ENCODE data around the gene TOM1L2. TPM values are rescaled to one million over a fixed set of nuclear protein-coding genes. Genes with fewer than 3 reads are reported as not detected.

TOM1L2 gene
- total and polyA plus RNA-seq, 4 experiments from 2014 or later = 1.6 to 63.1 (median 35.7) TPM

GRCh38 chr17:17842111-17842876 lies 129.9 kb downstream of the TOM1L2 start:
- H3K4me3 ChIP-seq (ENCODE audit: low read length in 2 of 2) = no peak overlapping the region
- peaks cover 26% of the 10 kb centered on the region for H3K4me1 ChIP-seq (ENCODE audit: insufficient read depth, low read length)
- intact Hi-C loops (cut with micrococcal nuclease) = no loop called here
- no peaks in the 10 kb centered on the region for H3K27me3 ChIP-seq (ENCODE audit: insufficient read depth, low read length)
- H3K27ac ChIP-seq (ENCODE audit: low read depth, low read length) = no peak overlapping the region
- Mint-ChIP-seq H3K4me1 (peaks cover 12 to 50% (median 32%) of the 10 kb centered on the region in 4 donors), H3K36me3 (no peaks in the 10 kb centered on the region), H3K27me3 (no peaks in the 10 kb centered on the region), H3K9me3 (no peaks in the 10 kb centered on the region), H3K27ac (peak overlapping the region in 4 of 7 donors; percentile 47 to 74 (median 53)), H3K4me3 (peak overlapping the region in 1 of 8 donors; percentile 15)
- ChIA-PET POLR2A (ENCODE audit: partially characterized antibody) (interaction anchor here (0.5 kb wide), 1 partner anchor 194 kb away, joined by 3 read pairs; no protein-coding TSS in a partner anchor), CTCF (ENCODE audit: partially characterized antibody) (interaction anchor here (1.5 kb wide), 1 partner anchor 31 kb away, joined by 4 read pairs; no protein-coding TSS in a partner anchor)
- no peaks in the 10 kb centered on the region for H3K9me3 ChIP-seq (ENCODE audit: control insufficient read depth in 1 of 2, low read length in 2 of 2)
- no peak for DNase-seq
- no peaks in the 10 kb centered on the region for H3K36me3 ChIP-seq (ENCODE audit: insufficient read depth, low read length)

- peaks cover 0 to 1% of the 10 kb centered on the region in 2 donors for H3K36me3 Mint-ChIP-seq
- H3K9me3 ChIP-seq (ENCODE audit: control insufficient read depth in 1 of 2, low read length in 2 of 2) = no peaks in the 10 kb centered on the region
- intact Hi-C loops (cut with micrococcal nuclease) = loop anchor here (2.0 kb wide), 1 partner anchor 19 kb away; no protein-coding TSS in a partner anchor
- no peaks in the 10 kb centered on the region for H3K36me3 ChIP-seq (ENCODE audit: insufficient read depth, low read length)
- CTCF ChIA-PET (ENCODE audit: partially characterized antibody) = interaction anchor here (1.5 kb wide), 1 partner anchor 30 kb away, joined by 4 read pairs; no protein-coding TSS in a partner anchor
- H3K27me3 Mint-ChIP-seq = no peaks in the 10 kb centered on the region
- H3K4me3 ChIP-seq (ENCODE audit: low read length in 2 of 2) = no peak overlapping the region
- no peaks in the 10 kb centered on the region for H3K27me3 ChIP-seq (ENCODE audit: insufficient read depth, low read length)
- H3K9me3 Mint-ChIP-seq = no peaks in the 10 kb centered on the region
- peaks cover 13 to 47% (median 34%) of the 10 kb centered on the region in 4 donors for H3K4me1 Mint-ChIP-seq
- POLR2A ChIA-PET (ENCODE audit: partially characterized antibody) = interaction anchor here (0.5 to 1.6 kb wide), 5 partner anchors 8 to 194 kb away, joined by 3 to 17 read pairs (median 4); no protein-coding TSS in a partner anchor
- H3K4me1 ChIP-seq (ENCODE audit: insufficient read depth, low read length) = peaks cover 30% of the 10 kb centered on the region
- peak in 1 of 5 donors; percentile 20 for DNase-seq
- no peak overlapping the region for H3K27ac ChIP-seq (ENCODE audit: low read depth, low read length)
- H3K4me3 Mint-ChIP-seq = peak overlapping the region in 2 of 8 donors; percentile 24 to 67
- H3K27ac Mint-ChIP-seq = peak overlapping the region in 2 of 7 donors; percentile 73 to 92
Measured at GRCh38 chr17:17841601-17842025, 130.6 kb downstream of the TOM1L2 start.

GRCh38 chr17:17840751-17841591 lies 131.2 kb downstream of the TOM1L2 start:
- intact Hi-C loops (cut with micrococcal nuclease) = loop anchor here (1.0 to 2.0 kb wide), 3 partner anchors 8 to 89 kb away; no protein-coding TSS in a partner anchor
- Histone ChIP-seq H3K9me3 (ENCODE audit: control insufficient read depth in 1 of 2, low read length in 2 of 2) (no peaks in the 10 kb centered on the region), H3K4me1 (ENCODE audit: insufficient read depth, low read length) (peaks cover 31% of the 10 kb centered on the region), H3K4me3 (ENCODE audit: low read length in 2 of 2) (peak overlapping the region in 1 of 2 donors; percentile 69), H3K36me3 (ENCODE audit: insufficient read depth, low read length) (no peaks in the 10 kb centered on the region), H3K27me3 (ENCODE audit: insufficient read depth, low read length) (no peaks in the 10 kb centered on the region), H3K27ac (ENCODE audit: low read depth, low read length) (peak overlapping the region; percentile 80)
- peaks cover 14 to 44% (median 33%) of the 10 kb centered on the region in 4 donors for H3K4me1 Mint-ChIP-seq
- H3K27me3 Mint-ChIP-seq = no peaks in the 10 kb centered on the region
- peak overlapping the region; percentile 24 to 81 (median 68) for H3K4me3 Mint-ChIP-seq
- H3K9me3 Mint-ChIP-seq = no peaks in the 10 kb centered on the region
- ChIA-PET POLR2A (ENCODE audit: partially characterized antibody) (interaction anchor here (0.6 to 1.6 kb wide), 9 partner anchors 8 to 159 kb away, joined by 3 to 17 read pairs (median 3); no protein-coding TSS in a partner anchor), CTCF (ENCODE audit: partially characterized antibody) (interaction anchor here (0.8 to 1.5 kb wide), 2 partner anchors 9 to 30 kb away, joined by 3 to 4 read pairs; no protein-coding TSS in a partner anchor)
- peak in 1 of 5 donors; percentile 39 for DNase-seq
- peaks cover 0 to 4% of the 10 kb centered on the region in 2 donors for H3K36me3 Mint-ChIP-seq
- H3K27ac Mint-ChIP-seq = peak overlapping the region; percentile 73 to 94 (median 92)

- H3K4me3 ChIP-seq (ENCODE audit: low read length in 2 of 2) = peak overlapping the region in 1 of 2 donors; percentile 69
- H3K36me3 Mint-ChIP-seq = peaks cover 0 to 4% of the 10 kb centered on the region in 2 donors
- H3K4me1 ChIP-seq (ENCODE audit: insufficient read depth, low read length) = peaks cover 41% of the 10 kb centered on the region
- H3K4me3 Mint-ChIP-seq = peak overlapping the region; percentile 69 to 83 (median 78)
- H3K27me3 Mint-ChIP-seq = no peaks in the 10 kb centered on the region
- intact Hi-C loops (cut with micrococcal nuclease) = loop anchor here (1.0 to 5.0 kb wide), 4 partner anchors 9 to 117 kb away; no protein-coding TSS in a partner anchor
- no peaks in the 10 kb centered on the region for H3K9me3 Mint-ChIP-seq
- H3K27me3 ChIP-seq (ENCODE audit: insufficient read depth, low read length) = no peaks in the 10 kb centered on the region
- ChIA-PET POLR2A (ENCODE audit: partially characterized antibody) (interaction anchor here (0.6 to 4.6 kb wide), 11 partner anchors 8 to 158 kb away, joined by 3 to 79 read pairs (median 4); no protein-coding TSS in a partner anchor), CTCF (ENCODE audit: partially characterized antibody) (interaction anchor here (0.8 kb wide), 1 partner anchor 10 kb away, joined by 3 read pairs; no protein-coding TSS in a partner anchor)
- H3K27ac ChIP-seq (ENCODE audit: low read depth, low read length) = peak overlapping the region; percentile 80
- peak; percentile 72 to 81 (median 78) for DNase-seq
- peaks cover 20 to 53% (median 42%) of the 10 kb centered on the region in 4 donors for H3K4me1 Mint-ChIP-seq
- peak overlapping the region; percentile 82 to 95 (median 90) for H3K27ac Mint-ChIP-seq
- no peaks in the 10 kb centered on the region for H3K9me3 ChIP-seq (ENCODE audit: control insufficient read depth in 1 of 2, low read length in 2 of 2)
- H3K36me3 ChIP-seq (ENCODE audit: insufficient read depth, low read length) = no peaks in the 10 kb centered on the region
Measured at GRCh38 chr17:17839791-17840707, 132.2 kb downstream of the TOM1L2 start.

- H3K27me3 ChIP-seq (ENCODE audit: insufficient read depth, low read length) = no peaks in the 10 kb centered on the region
- DNase-seq = no peak
- H3K36me3 ChIP-seq (ENCODE audit: insufficient read depth, low read length) = no peaks in the 10 kb centered on the region
- Mint-ChIP-seq H3K4me3 (peak overlapping the region; percentile 31 to 93 (median 86)), H3K9me3 (no peaks in the 10 kb centered on the region), H3K4me1 (peaks cover 31 to 71% (median 58%) of the 10 kb centered on the region in 4 donors), H3K27me3 (no peaks in the 10 kb centered on the region), H3K36me3 (peaks cover 0 to 5% of the 10 kb centered on the region in 2 donors), H3K27ac (peak overlapping the region; percentile 60 to 99 (median 96))
- ChIA-PET POLR2A (ENCODE audit: partially characterized antibody) (interaction anchor here (1.5 to 4.6 kb wide), 3 partner anchors 8 to 15 kb away, joined by 4 to 79 read pairs (median 59); no protein-coding TSS in a partner anchor), CTCF (ENCODE audit: partially characterized antibody) (interaction anchor here (0.9 to 1.2 kb wide), 5 partner anchors 11 to 195 kb away, joined by 3 read pairs; no protein-coding TSS in a partner anchor)
- no peak overlapping the region for H3K27ac ChIP-seq (ENCODE audit: low read depth, low read length)
- H3K4me1 ChIP-seq (ENCODE audit: insufficient read depth, low read length) = peaks cover 57% of the 10 kb centered on the region
- H3K9me3 ChIP-seq (ENCODE audit: control insufficient read depth in 1 of 2, low read length in 2 of 2) = no peaks in the 10 kb centered on the region
- intact Hi-C loops (cut with micrococcal nuclease) = loop anchor here (2.0 to 5.0 kb wide), 2 partner anchors 13 to 119 kb away; no protein-coding TSS in a partner anchor
- no peak overlapping the region for H3K4me3 ChIP-seq (ENCODE audit: low read length in 2 of 2)
Measured at GRCh38 chr17:17837966-17838962, 133.9 kb downstream of the TOM1L2 start.

All from CD4-positive, alpha-beta memory T cell (primary cell).